ENCODE measurements around the gene ACVR1B.

The ACVR1B gene

GRCh38 chr12:51925346-51926063, 26.0 kb upstream of the ACVR1B start:
- Histone ChIP-seq H3K4me1 (ENCODE audit: control insufficient read depth, insufficient read depth, low read depth, low read length) (peaks cover 5% of the 10 kb centered on the region), H3K36me3 (ENCODE audit: control insufficient read depth in 1 of 2, insufficient read depth in 2 of 2, low read depth in 1 of 2, low read length in 2 of 2) (peaks cover 0 to 9% of the 10 kb centered on the region in 2 experiments), H3K27ac (ENCODE audit: low read length, poor library complexity, severe bottlenecking) (no peak overlapping the region), H2BK5ac (ENCODE audit: low read depth, low read length, poor library complexity, severe bottlenecking) (no peak overlapping the region), H2AK5ac (ENCODE audit: low read length, severe bottlenecking) (no peak overlapping the region), H2BK12ac (ENCODE audit: low read length in 2 of 2) (peak overlapping the region in 1 of 2 experiments; percentile 15), H2BK15ac (ENCODE audit: low read depth, poor library complexity, severe bottlenecking) (no peak overlapping the region), H3K4me2 (ENCODE audit: low read length, poor library complexity, severe bottlenecking) (no peak overlapping the region), H3K4me3 (ENCODE audit: insufficient read depth in 1 of 2, low read depth in 1 of 2, low read length in 2 of 2) (no peak overlapping the region), H3K23ac (ENCODE audit: low read length in 2 of 2) (no peak overlapping the region), H3K79me1 (replicated peaks; ENCODE audit: low read length, poor library complexity, severe bottlenecking) (no peaks in the 10 kb centered on the region), H3K9ac (ENCODE audit: low read length) (no peak overlapping the region), H3K9me3 (ENCODE audit: control insufficient read depth, low read length) (no peaks in the 10 kb centered on the region), H3K4ac (ENCODE audit: low read depth in 1 of 2, low read length in 2 of 2) (no peak overlapping the region), H3K18ac (ENCODE audit: low read depth in 1 of 2, low read length in 2 of 2) (no peak overlapping the region), H4K8ac (ENCODE audit: low read length) (no peak overlapping the region), H2BK120ac (ENCODE audit: low read depth, low read length) (no peak overlapping the region), H4K91ac (ENCODE audit: low read length) (no peak overlapping the region), H3K14ac (ENCODE audit: low read length in 2 of 2) (no peak overlapping the region), H3K27me3 (ENCODE audit: control insufficient read depth in 1 of 2, insufficient read depth in 1 of 2, low read length in 2 of 2) (peaks cover 0 to 5% of the 10 kb centered on the region in 2 experiments), H2AFZ (ENCODE audit: low read depth, low read length) (no peak overlapping the region)
- WGBS, result 88% methylated on average over 3 of the region's 3 CpGs
- no peak for DNase-seq

GRCh38 chr12:51926064-51926632, 25.4 kb upstream of the ACVR1B start:
- peak overlapping the region in 1 of 2 experiments; percentile 85 for H3K4ac ChIP-seq (ENCODE audit: low read depth in 1 of 2, low read length in 2 of 2)
- peak overlapping the region in 1 of 2 experiments; percentile 73 for H3K23ac ChIP-seq (ENCODE audit: low read length in 2 of 2)
- peak overlapping the region; percentile 31 for H4K8ac ChIP-seq (ENCODE audit: low read length)
- peak; percentile 20 for DNase-seq
- peak overlapping the region; percentile 42 to 76 for H2BK12ac ChIP-seq (ENCODE audit: low read length in 2 of 2)
- H4K91ac ChIP-seq (ENCODE audit: low read length), result peak overlapping the region; percentile 75
- no peaks in the 10 kb centered on the region for H3K79me1 ChIP-seq (replicated peaks; ENCODE audit: low read length, poor library complexity, severe bottlenecking)
- peaks cover 0 to 5% of the 10 kb centered on the region in 2 experiments for H3K27me3 ChIP-seq (ENCODE audit: control insufficient read depth in 1 of 2, insufficient read depth in 1 of 2, low read length in 2 of 2)
- no peak overlapping the region for H2AFZ ChIP-seq (ENCODE audit: low read depth, low read length)
- H3K9me3 ChIP-seq (ENCODE audit: control insufficient read depth, low read length), result no peaks in the 10 kb centered on the region
- H2AK5ac ChIP-seq (ENCODE audit: low read length, severe bottlenecking), result no peak overlapping the region
- no peak overlapping the region for H2BK120ac ChIP-seq (ENCODE audit: low read depth, low read length)
- peak overlapping the region in 1 of 2 experiments; percentile 81 for H3K14ac ChIP-seq (ENCODE audit: low read length in 2 of 2)
- WGBS, result 54% methylated on average over 5 of the region's 8 CpGs
- H3K9ac ChIP-seq (ENCODE audit: low read length), result no peak overlapping the region
- H2BK15ac ChIP-seq (ENCODE audit: low read depth, poor library complexity, severe bottlenecking), result no peak overlapping the region
- H3K4me1 ChIP-seq (ENCODE audit: control insufficient read depth, insufficient read depth, low read depth, low read length), result peaks cover 5% of the 10 kb centered on the region
- H3K36me3 ChIP-seq (ENCODE audit: control insufficient read depth in 1 of 2, insufficient read depth in 2 of 2, low read depth in 1 of 2, low read length in 2 of 2), result peaks cover 0 to 4% of the 10 kb centered on the region in 2 experiments
- H3K4me2 ChIP-seq (ENCODE audit: low read length, poor library complexity, severe bottlenecking), result no peak overlapping the region
- peak overlapping the region in 1 of 2 experiments; percentile 83 for H3K18ac ChIP-seq (ENCODE audit: low read depth in 1 of 2, low read length in 2 of 2)
- no peak overlapping the region for H3K27ac ChIP-seq (ENCODE audit: low read length, poor library complexity, severe bottlenecking)
- H2BK5ac ChIP-seq (ENCODE audit: low read depth, low read length, poor library complexity, severe bottlenecking), result no peak overlapping the region
- H3K4me3 ChIP-seq (ENCODE audit: insufficient read depth in 1 of 2, low read depth in 1 of 2, low read length in 2 of 2), result no peak overlapping the region

DNA sequence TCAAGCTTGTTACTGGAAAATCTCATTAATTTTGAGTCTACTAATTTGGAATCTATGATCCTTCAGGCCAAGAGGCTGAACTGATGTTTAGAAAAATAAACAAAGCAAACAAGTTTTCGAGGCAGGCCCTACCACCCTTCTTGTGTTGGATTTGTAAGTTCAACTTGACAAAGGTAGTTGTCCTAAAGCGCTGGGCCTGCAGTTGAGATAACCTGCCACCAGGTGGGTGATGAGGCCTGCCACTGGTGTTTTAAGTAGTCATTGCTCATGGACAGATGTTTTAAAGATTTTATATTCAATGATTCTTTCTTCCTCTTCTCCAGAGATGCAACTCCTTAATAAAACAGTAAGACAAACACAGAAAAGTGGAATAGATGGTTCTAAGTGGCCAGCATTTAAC, 24.8 kb upstream of the ACVR1B start:
- no peak overlapping the region for H2BK12ac ChIP-seq (ENCODE audit: low read length in 2 of 2)
- H3K18ac ChIP-seq (ENCODE audit: low read depth in 1 of 2, low read length in 2 of 2), result no peak overlapping the region
- H3K23ac ChIP-seq (ENCODE audit: low read length in 2 of 2), result peak overlapping the region in 1 of 2 experiments; percentile 61
- no peak overlapping the region for H3K4me3 ChIP-seq (ENCODE audit: insufficient read depth in 1 of 2, low read depth in 1 of 2, low read length in 2 of 2)
- no peak overlapping the region for H3K9ac ChIP-seq (ENCODE audit: low read length)
- H3K27ac ChIP-seq (ENCODE audit: low read length, poor library complexity, severe bottlenecking), result no peak overlapping the region
- no peak overlapping the region for H2AK5ac ChIP-seq (ENCODE audit: low read length, severe bottlenecking)
- peaks cover 5% of the 10 kb centered on the region for H3K4me1 ChIP-seq (ENCODE audit: control insufficient read depth, insufficient read depth, low read depth, low read length)
- no peaks in the 10 kb centered on the region for H3K9me3 ChIP-seq (ENCODE audit: control insufficient read depth, low read length)
- H3K36me3 ChIP-seq (ENCODE audit: control insufficient read depth in 1 of 2, insufficient read depth in 2 of 2, low read depth in 1 of 2, low read length in 2 of 2), result no peaks in the 10 kb centered on the region
- H3K4ac ChIP-seq (ENCODE audit: low read depth in 1 of 2, low read length in 2 of 2), result no peak overlapping the region
- no peak overlapping the region for H2BK15ac ChIP-seq (ENCODE audit: low read depth, poor library complexity, severe bottlenecking)
- H2BK120ac ChIP-seq (ENCODE audit: low read depth, low read length), result no peak overlapping the region
- no peak overlapping the region for H4K8ac ChIP-seq (ENCODE audit: low read length)
- no peak overlapping the region for H4K91ac ChIP-seq (ENCODE audit: low read length)
- no peaks in the 10 kb centered on the region for H3K79me1 ChIP-seq (replicated peaks; ENCODE audit: low read length, poor library complexity, severe bottlenecking)
- DNase-seq, result peak; percentile 43
- 81% methylated on average over 2 of the region's 2 CpGs for WGBS
- no peak overlapping the region for H2AFZ ChIP-seq (ENCODE audit: low read depth, low read length)
- no peak overlapping the region for H3K14ac ChIP-seq (ENCODE audit: low read length in 2 of 2)
- peaks cover 0 to 5% of the 10 kb centered on the region in 2 experiments for H3K27me3 ChIP-seq (ENCODE audit: control insufficient read depth in 1 of 2, insufficient read depth in 1 of 2, low read length in 2 of 2)
- H3K4me2 ChIP-seq (ENCODE audit: low read length, poor library complexity, severe bottlenecking), result no peak overlapping the region
- H2BK5ac ChIP-seq (ENCODE audit: low read depth, low read length, poor library complexity, severe bottlenecking), result no peak overlapping the region

GRCh38 chr12:51932218-51933076, 19.1 kb upstream of the ACVR1B start:
- H2BK12ac ChIP-seq (ENCODE audit: low read length in 2 of 2), result no peak overlapping the region

More at GRCh38 chr12:51932218-51933076, 19.1 kb upstream of the ACVR1B start:
- Histone ChIP-seq H2AK5ac (ENCODE audit: low read length, severe bottlenecking) (no peak overlapping the region), H3K14ac (ENCODE audit: low read length in 2 of 2) (no peak overlapping the region), H3K4me2 (ENCODE audit: low read length, poor library complexity, severe bottlenecking) (no peak overlapping the region), H2AFZ (ENCODE audit: low read depth, low read length) (no peak overlapping the region), H3K4me3 (ENCODE audit: insufficient read depth in 1 of 2, low read depth in 1 of 2, low read length in 2 of 2) (no peak overlapping the region), H3K79me1 (replicated peaks; ENCODE audit: low read length, poor library complexity, severe bottlenecking) (no peaks in the 10 kb centered on the region), H3K27ac (ENCODE audit: low read length, poor library complexity, severe bottlenecking) (no peak overlapping the region), H2BK5ac (ENCODE audit: low read depth, low read length, poor library complexity, severe bottlenecking) (no peak overlapping the region), H2BK15ac (ENCODE audit: low read depth, poor library complexity, severe bottlenecking) (no peak overlapping the region), H3K27me3 (ENCODE audit: control insufficient read depth in 1 of 2, insufficient read depth in 1 of 2, low read length in 2 of 2) (no peaks in the 10 kb centered on the region), H3K36me3 (ENCODE audit: control insufficient read depth in 1 of 2, insufficient read depth in 2 of 2, low read depth in 1 of 2, low read length in 2 of 2) (no peaks in the 10 kb centered on the region), H3K9ac (ENCODE audit: low read length) (no peak overlapping the region), H2BK120ac (ENCODE audit: low read depth, low read length) (no peak overlapping the region), H3K9me3 (ENCODE audit: control insufficient read depth, low read length) (no peaks in the 10 kb centered on the region), H3K4ac (ENCODE audit: low read depth in 1 of 2, low read length in 2 of 2) (no peak overlapping the region), H3K18ac (ENCODE audit: low read depth in 1 of 2, low read length in 2 of 2) (no peak overlapping the region), H3K4me1 (ENCODE audit: control insufficient read depth, insufficient read depth, low read depth, low read length) (no peaks in the 10 kb centered on the region), H4K91ac (ENCODE audit: low read length) (no peak overlapping the region), H4K8ac (ENCODE audit: low read length) (no peak overlapping the region), H3K23ac (ENCODE audit: low read length in 2 of 2) (no peak overlapping the region)
- 98% methylated on average over 4 of the region's 5 CpGs for WGBS
- no peak for DNase-seq

Data from mesenchymal stem cell (in vitro differentiated cells and primary cell).